ENCODE measurements around the gene KLHL21.

DNA sequence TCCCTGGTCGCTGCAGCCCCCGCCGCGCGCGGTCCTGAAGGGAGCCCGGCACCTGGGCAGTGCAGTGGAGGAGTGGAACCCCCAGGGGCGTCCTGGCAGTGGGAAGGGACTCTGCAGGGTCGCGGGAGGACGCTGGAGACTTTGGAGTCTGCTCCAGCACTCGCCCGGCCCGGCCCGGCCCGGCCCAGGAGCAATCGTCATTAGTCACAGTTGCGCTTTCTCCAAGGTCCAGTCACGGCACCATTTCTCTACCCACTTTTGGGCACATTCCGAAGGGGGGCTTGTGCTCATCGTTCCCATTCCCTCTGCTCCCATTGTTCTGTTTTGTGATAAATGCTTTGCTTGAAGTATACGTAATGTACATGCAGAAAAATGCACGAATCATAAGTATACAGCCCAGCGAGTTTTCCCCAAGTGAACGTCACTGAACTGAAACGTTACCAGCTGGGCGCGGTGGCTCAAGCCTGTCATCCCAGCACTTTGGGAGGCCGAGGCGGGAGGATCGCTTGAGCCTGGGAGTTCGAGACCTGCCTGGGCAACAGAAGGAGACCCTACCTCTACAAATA lies 23.0 kb upstream of the KLHL21 start:
- TF ChIP-seq FOXP1 (CRISPR knock-in tag; IDR thresholded peaks at IDR 0.05) (no peak), NFIC (IDR thresholded peaks at IDR 0.05) (no peak), RAD51 (IDR thresholded peaks at IDR 0.05; ENCODE audit: borderline replicate concordance, low read depth) (no peak), ARNT (IDR thresholded peaks at IDR 0.05) (no peak), MXI1 (IDR thresholded peaks at IDR 0.05; ENCODE audit: low read depth, low read length) (no peak), PRPF4 (IDR thresholded peaks at IDR 0.05; ENCODE audit: insufficient read depth, low read depth, low read length, poor library complexity, severe bottlenecking) (no peak)
- TF ChIP-seq, protein P1, sequence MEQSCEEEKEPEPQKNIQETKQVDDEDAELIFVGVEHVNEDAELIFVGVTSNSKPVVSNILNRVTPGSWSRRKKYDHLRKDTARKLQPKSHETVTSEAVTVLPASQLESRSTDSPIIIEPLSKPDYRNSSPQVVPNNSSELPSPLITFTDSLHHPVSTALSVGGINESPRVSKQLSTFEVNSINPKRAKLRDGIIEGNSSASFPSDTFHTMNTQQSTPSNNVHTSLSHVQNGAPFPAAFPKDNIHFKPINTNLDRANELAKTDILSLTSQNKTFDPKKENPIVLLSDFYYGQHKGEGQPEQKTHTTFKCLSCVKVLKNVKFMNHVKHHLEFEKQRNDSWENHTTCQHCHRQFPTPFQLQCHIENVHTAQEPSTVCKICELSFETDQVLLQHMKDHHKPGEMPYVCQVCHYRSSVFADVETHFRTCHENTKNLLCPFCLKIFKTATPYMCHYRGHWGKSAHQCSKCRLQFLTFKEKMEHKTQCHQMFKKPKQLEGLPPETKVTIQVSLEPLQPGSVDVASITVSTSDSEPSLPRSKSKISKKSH (CRISPR knock-in tag; IDR thresholded peaks at IDR 0.05) = no peak
